ENCODE data around the gene DOHH.
A peak's percentile ranks its signal among the peaks of the same experiment; 100 is the strongest.

The DOHH gene

DNA sequence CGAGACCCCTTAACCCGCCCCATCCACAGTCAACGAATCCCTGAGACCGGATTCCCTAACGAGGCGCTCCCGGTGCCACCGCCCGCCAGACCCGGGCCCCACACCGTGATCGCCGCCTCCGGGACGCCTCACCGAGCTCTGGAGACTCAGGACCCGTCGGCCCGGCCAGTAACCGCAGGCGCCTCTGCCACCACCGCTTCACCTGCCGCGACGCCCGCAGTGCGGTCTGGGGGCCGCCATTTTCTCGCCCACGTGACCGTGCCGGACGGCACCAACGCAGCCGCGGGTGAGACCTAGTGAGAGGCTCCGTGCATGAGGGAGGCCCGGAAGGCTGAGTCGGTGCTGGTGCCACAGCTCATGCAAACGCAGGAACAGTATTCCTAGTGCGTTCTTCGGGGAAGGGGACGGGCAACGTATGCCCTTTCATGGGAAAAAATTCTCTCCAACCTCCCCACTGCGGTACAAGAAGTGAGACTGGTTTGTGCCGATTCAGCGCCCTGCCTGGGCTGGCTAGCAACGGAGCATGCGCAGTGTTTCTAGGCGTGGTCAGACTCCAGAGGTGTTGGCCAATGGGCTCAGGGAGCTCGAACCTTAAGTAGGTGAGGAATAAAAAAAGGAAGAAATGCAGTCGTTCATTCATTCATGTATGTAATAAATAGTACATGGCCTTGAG lies at the start of gene DOHH (continued):
- TF ChIP-seq ZBTB8A (tag by site-specific recombination; IDR thresholded peaks at IDR 0.05): peak; percentile 67
- TF ChIP-seq GLI2 (tag by site-specific recombination; IDR thresholded peaks at IDR 0.05; ENCODE audit: borderline replicate concordance, low read depth): no peak
- no peak for TF ChIP-seq ZNF670 (tag by site-specific recombination; IDR thresholded peaks at IDR 0.05; ENCODE audit: low read depth)
- no peak for TF ChIP-seq SETDB1 (IDR thresholded peaks at IDR 0.05; ENCODE audit: insufficient read length, low read length)
- TF ChIP-seq, protein P1, sequence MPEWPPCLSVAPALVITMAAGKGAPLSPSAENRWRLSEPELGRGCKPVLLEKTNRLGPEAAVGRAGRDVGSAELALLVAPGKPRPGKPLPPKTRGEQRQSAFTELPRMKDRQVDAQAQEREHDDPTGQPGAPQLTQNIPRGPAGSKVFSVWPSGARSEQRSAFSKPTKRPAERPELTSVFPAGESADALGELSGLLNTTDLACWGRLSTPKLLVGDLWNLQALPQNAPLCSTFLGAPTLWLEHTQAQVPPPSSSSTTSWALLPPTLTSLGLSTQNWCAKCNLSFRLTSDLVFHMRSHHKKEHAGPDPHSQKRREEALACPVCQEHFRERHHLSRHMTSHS (tag by site-specific recombination; IDR thresholded peaks at IDR 0.05): 0 out of 2 replicates have a peak, but pooled peaks have one; percentile 19
- TF ChIP-seq FEZF1 (tag by site-specific recombination; IDR thresholded peaks at IDR 0.05): no peak
- TF ChIP-seq ZEB2 (tag by site-specific recombination; IDR thresholded peaks at IDR 0.05): peak; percentile 79
- TF ChIP-seq, protein P2, sequence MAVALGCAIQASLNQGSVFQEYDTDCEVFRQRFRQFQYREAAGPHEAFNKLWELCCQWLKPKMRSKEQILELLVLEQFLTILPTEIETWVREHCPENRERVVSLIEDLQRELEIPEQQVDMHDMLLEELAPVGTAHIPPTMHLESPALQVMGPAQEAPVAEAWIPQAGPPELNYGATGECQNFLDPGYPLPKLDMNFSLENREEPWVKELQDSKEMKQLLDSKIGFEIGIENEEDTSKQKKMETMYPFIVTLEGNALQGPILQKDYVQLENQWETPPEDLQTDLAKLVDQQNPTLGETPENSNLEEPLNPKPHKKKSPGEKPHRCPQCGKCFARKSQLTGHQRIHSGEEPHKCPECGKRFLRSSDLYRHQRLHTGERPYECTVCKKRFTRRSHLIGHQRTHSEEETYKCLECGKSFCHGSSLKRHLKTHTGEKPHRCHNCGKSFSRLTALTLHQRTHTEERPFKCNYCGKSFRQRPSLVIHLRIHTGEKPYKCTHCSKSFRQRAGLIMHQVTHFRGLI (tag by site-specific recombination; IDR thresholded peaks at IDR 0.05): no peak
- no peak for TF ChIP-seq ZBTB1 (tag by site-specific recombination; IDR thresholded peaks at IDR 0.05)
- TF ChIP-seq, protein P3, sequence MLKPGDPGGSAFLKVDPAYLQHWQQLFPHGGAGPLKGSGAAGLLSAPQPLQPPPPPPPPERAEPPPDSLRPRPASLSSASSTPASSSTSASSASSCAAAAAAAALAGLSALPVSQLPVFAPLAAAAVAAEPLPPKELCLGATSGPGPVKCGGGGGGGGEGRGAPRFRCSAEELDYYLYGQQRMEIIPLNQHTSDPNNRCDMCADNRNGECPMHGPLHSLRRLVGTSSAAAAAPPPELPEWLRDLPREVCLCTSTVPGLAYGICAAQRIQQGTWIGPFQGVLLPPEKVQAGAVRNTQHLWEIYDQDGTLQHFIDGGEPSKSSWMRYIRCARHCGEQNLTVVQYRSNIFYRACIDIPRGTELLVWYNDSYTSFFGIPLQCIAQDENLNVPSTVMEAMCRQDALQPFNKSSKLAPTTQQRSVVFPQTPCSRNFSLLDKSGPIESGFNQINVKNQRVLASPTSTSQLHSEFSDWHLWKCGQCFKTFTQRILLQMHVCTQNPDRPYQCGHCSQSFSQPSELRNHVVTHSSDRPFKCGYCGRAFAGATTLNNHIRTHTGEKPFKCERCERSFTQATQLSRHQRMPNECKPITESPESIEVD (tag by site-specific recombination; IDR thresholded peaks at IDR 0.05): no peak
- TF ChIP-seq, protein P4, sequence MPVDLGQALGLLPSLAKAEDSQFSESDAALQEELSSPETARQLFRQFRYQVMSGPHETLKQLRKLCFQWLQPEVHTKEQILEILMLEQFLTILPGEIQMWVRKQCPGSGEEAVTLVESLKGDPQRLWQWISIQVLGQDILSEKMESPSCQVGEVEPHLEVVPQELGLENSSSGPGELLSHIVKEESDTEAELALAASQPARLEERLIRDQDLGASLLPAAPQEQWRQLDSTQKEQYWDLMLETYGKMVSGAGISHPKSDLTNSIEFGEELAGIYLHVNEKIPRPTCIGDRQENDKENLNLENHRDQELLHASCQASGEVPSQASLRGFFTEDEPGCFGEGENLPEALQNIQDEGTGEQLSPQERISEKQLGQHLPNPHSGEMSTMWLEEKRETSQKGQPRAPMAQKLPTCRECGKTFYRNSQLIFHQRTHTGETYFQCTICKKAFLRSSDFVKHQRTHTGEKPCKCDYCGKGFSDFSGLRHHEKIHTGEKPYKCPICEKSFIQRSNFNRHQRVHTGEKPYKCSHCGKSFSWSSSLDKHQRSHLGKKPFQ (tag by site-specific recombination; IDR thresholded peaks at IDR 0.05): no peak
- TF ChIP-seq, protein P5, sequence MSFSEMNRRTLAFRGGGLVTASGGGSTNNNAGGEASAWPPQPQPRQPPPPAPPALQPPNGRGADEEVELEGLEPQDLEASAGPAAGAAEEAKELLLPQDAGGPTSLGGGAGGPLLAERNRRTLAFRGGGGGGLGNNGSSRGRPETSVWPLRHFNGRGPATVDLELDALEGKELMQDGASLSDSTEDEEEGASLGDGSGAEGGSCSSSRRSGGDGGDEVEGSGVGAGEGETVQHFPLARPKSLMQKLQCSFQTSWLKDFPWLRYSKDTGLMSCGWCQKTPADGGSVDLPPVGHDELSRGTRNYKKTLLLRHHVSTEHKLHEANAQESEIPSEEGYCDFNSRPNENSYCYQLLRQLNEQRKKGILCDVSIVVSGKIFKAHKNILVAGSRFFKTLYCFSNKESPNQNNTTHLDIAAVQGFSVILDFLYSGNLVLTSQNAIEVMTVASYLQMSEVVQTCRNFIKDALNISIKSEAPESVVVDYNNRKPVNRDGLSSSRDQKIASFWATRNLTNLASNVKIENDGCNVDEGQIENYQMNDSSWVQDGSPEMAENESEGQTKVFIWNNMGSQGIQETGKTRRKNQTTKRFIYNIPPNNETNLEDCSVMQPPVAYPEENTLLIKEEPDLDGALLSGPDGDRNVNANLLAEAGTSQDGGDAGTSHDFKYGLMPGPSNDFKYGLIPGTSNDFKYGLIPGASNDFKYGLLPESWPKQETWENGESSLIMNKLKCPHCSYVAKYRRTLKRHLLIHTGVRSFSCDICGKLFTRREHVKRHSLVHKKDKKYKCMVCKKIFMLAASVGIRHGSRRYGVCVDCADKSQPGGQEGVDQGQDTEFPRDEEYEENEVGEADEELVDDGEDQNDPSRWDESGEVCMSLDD (tag by site-specific recombination; IDR thresholded peaks at IDR 0.05): 0 out of 2 replicates have a peak, but pooled peaks have one; percentile 20
- TF ChIP-seq ZNF423 (tag by site-specific recombination; IDR thresholded peaks at IDR 0.05): no peak
- TF ChIP-seq, protein P6, sequence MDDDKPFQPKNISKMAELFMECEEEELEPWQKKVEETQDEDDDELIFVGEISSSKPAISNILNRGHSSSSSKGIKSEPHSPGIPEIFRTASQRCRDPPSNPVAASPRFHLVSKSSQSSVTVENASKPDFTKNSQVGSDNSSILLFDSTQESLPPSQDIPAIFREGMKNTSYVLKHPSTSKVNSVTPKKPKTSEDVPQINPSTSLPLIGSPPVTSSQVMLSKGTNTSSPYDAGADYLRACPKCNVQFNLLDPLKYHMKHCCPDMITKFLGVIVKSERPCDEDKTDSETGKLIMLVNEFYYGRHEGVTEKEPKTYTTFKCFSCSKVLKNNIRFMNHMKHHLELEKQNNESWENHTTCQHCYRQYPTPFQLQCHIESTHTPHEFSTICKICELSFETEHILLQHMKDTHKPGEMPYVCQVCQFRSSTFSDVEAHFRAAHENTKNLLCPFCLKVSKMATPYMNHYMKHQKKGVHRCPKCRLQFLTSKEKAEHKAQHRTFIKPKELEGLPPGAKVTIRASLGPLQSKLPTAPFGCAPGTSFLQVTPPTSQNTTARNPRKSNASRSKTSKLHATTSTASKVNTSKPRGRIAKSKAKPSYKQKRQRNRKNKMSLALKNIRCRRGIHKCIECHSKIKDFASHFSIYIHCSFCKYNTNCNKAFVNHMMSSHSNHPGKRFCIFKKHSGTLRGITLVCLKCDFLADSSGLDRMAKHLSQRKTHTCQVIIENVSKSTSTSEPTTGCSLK (tag by site-specific recombination; IDR thresholded peaks at IDR 0.05): no peak
- TF ChIP-seq ZNF76 (tag by site-specific recombination; IDR thresholded peaks at IDR 0.05; ENCODE audit: borderline replicate concordance, low read depth): peak; percentile 93
- TF ChIP-seq ZNF391 (tag by site-specific recombination; IDR thresholded peaks at IDR 0.05; ENCODE audit: borderline replicate concordance, low read depth): peak; percentile 76; the same call in 1 of the 2 replicates
- no peak for TF ChIP-seq ZFP3 (tag by site-specific recombination; IDR thresholded peaks at IDR 0.05; ENCODE audit: low read depth)
- TF ChIP-seq, protein P7, sequence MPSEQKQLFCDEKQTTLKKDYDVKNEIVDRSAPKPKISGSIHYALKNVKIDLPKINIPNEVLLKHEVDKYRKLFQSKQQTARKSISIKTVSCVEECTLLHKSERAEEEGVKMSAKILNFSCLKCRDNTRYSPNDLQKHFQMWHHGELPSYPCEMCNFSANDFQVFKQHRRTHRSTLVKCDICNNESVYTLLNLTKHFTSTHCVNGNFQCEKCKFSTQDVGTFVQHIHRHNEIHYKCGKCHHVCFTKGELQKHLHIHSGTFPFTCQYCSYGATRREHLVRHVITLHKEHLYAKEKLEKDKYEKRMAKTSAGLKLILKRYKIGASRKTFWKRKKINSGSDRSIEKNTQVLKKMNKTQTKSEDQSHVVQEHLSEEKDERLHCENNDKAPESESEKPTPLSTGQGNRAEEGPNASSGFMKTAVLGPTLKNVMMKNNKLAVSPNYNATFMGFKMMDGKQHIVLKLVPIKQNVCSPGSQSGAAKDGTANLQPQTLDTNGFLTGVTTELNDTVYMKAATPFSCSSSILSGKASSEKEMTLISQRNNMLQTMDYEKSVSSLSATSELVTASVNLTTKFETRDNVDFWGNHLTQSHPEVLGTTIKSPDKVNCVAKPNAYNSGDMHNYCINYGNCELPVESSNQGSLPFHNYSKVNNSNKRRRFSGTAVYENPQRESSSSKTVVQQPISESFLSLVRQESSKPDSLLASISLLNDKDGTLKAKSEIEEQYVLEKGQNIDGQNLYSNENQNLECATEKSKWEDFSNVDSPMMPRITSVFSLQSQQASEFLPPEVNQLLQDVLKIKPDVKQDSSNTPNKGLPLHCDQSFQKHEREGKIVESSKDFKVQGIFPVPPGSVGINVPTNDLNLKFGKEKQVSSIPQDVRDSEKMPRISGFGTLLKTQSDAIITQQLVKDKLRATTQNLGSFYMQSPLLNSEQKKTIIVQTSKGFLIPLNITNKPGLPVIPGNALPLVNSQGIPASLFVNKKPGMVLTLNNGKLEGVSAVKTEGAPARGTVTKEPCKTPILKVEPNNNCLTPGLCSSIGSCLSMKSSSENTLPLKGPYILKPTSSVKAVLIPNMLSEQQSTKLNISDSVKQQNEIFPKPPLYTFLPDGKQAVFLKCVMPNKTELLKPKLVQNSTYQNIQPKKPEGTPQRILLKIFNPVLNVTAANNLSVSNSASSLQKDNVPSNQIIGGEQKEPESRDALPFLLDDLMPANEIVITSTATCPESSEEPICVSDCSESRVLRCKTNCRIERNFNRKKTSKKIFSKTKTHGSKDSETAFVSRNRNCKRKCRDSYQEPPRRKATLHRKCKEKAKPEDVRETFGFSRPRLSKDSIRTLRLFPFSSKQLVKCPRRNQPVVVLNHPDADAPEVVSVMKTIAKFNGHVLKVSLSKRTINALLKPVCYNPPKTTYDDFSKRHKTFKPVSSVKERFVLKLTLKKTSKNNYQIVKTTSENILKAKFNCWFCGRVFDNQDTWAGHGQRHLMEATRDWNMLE (tag by site-specific recombination; conservative IDR thresholded peaks at IDR 0.05; ENCODE audit: low read depth): peak; percentile 42; the same call in 1 of the 2 replicates
- peak; percentile 14; the same call in 1 of the 2 replicates for TF ChIP-seq ZBTB20 (tag by site-specific recombination; IDR thresholded peaks at IDR 0.05)
- no peak for TF ChIP-seq ZNF132 (tag by site-specific recombination; IDR thresholded peaks at IDR 0.05; ENCODE audit: borderline replicate concordance)
- TF ChIP-seq ZNF585B (tag by site-specific recombination; IDR thresholded peaks at IDR 0.05): no peak
- TF ChIP-seq ZNF394 (tag by site-specific recombination; IDR thresholded peaks at IDR 0.05; ENCODE audit: borderline replicate concordance): peak; percentile 64
- no peak for TF ChIP-seq ZNF112 (tag by site-specific recombination; IDR thresholded peaks at IDR 0.05)

All from HEK293 (cell line).